Right ventricle myocardium superior (tissue), 1 donor: ENCODE data around the gene HEY2. TPM values are rescaled to one million over a fixed set of nuclear protein-coding genes. Genes with fewer than 3 reads are reported as not detected.
"Not testable (repeated sequence)": the region's sequence is repeated elsewhere in the genome, so short reads cannot be mapped to it uniquely, and the experiment has no call there.

ENCODE experiments used
- ATAC-seq: fragments of 200-7000 bp; cut with Tn5 transposase; one replicate; pipeline ENCODE4 v1.9.1; 2020; ENCODE audit warnings: mild to moderate bottlenecking; ENCODE audit not compliant: poor library complexity
- DNase-seq: peaks from one replicate; pipeline ENCODE4 v3.0.0-alpha.2; 2020
- intact Hi-C: fragments of 100-400 bp; cut with DNase I; formaldehyde crosslinking; loops from one replicate; pipeline ENCODE4 v1.11.2; 2022
- total RNA-seq: library from RNA; stranded (reverse); fragmentation: NEBNext Ultra II Directional; extraction: Animal tissue kit (Norgen Biotek cat#: 25700); gene quantifications from one replicate; pipeline ENCODE4 v1.2.1, GENCODE V29; 2021
- donor health status: DM: no; HTN: yes; CAD: no; lungs with severe emphysema.

HEY2 gene
- total RNA-seq, 1 donor from 2014 or later, result 60.6 TPM

DNA sequence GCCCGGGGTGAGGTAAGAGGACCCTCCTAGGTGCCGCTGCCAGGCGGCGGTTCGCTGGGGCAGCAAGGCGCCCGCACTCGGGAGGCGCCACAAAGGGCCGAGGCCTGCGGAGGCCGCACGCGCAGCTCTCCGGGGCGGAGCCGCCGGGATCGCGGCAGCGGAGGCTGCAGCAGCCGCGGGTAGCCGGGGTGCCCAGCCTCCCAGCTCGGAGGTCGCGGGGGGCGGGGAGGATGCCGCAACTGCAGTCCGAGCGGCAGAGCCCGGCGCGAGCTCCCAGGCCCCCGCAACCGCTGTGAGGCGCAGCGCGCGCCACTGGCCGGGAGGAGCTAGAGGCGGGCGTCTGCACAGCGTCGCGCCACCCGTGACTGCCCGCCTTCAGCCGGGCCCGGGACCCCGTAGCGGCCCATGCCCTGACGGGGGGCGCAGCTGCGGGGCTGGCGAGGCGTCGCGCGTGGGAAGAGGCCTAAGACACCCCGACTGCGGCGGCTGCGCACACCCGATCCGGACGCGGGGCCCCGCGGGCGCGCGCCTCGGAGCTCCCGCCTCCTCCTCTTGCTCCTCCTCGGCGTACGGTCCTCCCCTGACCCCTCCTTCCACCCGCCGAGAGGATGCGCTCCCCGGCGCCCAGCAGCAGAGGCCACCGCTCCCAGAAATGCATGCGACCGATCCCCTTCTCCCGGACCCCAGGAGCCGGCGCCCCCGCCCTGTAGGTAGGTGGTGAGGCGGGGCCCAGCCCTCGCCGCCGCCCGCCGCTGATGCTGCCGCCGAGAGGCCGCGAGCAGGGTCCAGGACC lies 41.1 kb downstream of the HEY2 start, which contains the start of gene NCOA7:
NCOA7 (plus strand) TSS at position 603 of the 793 bp plus-strand sequence. CDS start 24,395 bp downstream, outside the sequence.
- peak; percentile 94 for ATAC-seq
- intact Hi-C loops, result no loop called here
- peak; percentile 89 for DNase-seq

DNA sequence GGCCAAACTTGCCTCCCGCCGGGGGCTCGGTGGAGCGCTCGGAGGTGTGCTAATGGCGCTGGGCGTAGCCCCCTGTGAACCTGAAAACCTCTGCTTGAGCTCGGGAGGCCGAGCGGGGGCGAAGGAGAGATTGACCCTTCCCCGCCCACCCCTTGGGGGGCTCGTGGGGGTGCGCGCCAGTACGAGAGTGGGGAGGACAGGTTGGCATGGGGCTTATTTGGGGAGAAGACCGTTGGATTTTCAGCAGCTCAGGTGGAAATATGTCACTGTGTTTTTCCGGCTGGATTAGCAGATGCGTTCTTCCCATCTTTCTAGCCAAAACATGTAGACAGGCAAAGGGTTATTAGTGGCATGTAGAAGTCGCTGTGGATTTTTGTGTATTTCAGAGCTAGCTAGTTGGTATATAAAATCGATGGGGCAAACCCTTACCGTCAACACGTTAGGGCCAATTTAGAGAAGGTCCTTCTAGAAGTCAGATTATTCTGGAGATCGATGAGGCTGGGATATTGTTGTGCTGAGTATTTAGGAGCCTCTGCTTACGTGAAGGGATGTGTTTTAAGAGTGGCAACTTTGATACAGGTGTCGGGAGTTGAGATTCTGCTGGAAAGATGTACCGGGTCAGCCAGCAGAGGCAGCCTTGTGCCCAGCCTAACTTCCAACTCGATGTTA lies 41.9 kb downstream of the HEY2 start:
- intact Hi-C loops, result no loop called here
- DNase-seq (peak; percentile 53), ATAC-seq (peak; percentile 56)

- no peak for DNase-seq
- no peak for ATAC-seq
- intact Hi-C loops, result no loop called here
Observed at GRCh38 chr6:125791820-125792165, 42.4 kb downstream of the HEY2 start.

DNA sequence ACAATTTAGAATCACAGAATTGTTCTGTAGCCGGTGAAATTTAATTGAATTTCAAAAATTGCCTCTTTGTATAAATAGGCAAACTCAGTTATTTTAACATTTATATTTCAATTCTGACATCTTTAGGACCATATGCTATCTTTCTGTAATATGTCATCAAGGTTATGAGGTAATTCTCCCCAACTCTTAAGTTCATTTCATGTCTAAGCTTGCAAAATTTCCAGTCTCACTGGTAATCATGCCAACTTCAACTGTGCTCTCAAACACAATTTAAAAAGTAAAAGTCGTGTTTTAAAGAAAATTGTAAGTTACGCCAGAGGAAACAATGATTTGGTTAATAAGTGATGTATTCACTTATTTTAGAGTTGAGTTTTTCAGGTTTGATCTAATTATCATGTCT lies 42.7 kb downstream of the HEY2 start:
- DNase-seq, result no peak
- ATAC-seq, result no peak
- intact Hi-C loops, result no loop called here

DNA sequence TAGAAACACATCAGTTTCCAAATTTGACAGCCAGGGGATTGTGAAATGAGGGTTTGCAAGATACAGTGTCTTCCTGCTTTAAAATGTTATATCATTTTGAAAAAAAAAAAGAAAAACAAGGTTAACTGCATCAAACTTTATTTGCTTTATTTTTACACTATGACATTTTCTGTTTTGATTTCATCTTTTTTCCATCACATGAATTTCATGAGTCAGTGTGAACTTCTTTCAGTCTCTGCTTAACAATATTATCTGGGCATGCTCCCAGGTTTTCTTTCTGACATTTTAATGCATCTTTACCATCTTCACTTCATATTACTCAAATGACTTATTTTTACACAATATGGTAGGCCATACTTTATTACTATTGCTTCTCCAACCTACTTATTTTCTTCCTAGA lies 43.2 kb downstream of the HEY2 start:
- intact Hi-C loops, result no loop called here
- ATAC-seq, result no peak

GRCh38 chr6:125793280-125793679 lies 43.8 kb downstream of the HEY2 start:
- ATAC-seq, result no peak
- no peak for DNase-seq
- intact Hi-C loops, result no loop called here

More for the DNA sequence above, 43.2 kb downstream of the HEY2 start:
- DNase-seq, result no peak

GRCh38 chr6:125793863-125794262 lies 44.4 kb downstream of the HEY2 start:
- ATAC-seq, result no peak
- intact Hi-C loops, result no loop called here
- DNase-seq, result no peak

GRCh38 chr6:125794342-125795137 lies 45.1 kb downstream of the HEY2 start:
- ATAC-seq (no peak), DNase-seq (no peak)
- intact Hi-C loops, result loop anchor here (5.0 kb wide), 1 partner anchor 163 kb away; the partner anchor contains the start of gene HINT3

- DNase-seq, result no peak
- intact Hi-C loops, result loop anchor here (5.0 kb wide), 1 partner anchor 162 kb away; the partner anchor contains the start of gene HINT3
- ATAC-seq, result no peak
Observed at GRCh38 chr6:125795301-125795700, 45.9 kb downstream of the HEY2 start.

- DNase-seq (no peak), ATAC-seq (no peak)
- intact Hi-C loops, result loop anchor here (5.0 kb wide), 1 partner anchor 160 kb away; the partner anchor contains the start of gene HINT3
Observed at GRCh38 chr6:125797120-125797885, 47.9 kb downstream of the HEY2 start.

- intact Hi-C loops, result loop anchor here (5.0 kb wide), 1 partner anchor 159 kb away; the partner anchor contains the start of gene HINT3
- DNase-seq (no peak), ATAC-seq (no peak)
Observed at GRCh38 chr6:125797886-125798444, 48.5 kb downstream of the HEY2 start.

- DNase-seq, result no peak
- intact Hi-C loops, result loop anchor here (5.0 kb wide), 1 partner anchor 158 kb away; the partner anchor contains the start of gene HINT3
- no peak for ATAC-seq
Observed at GRCh38 chr6:125798734-125799508, 49.5 kb downstream of the HEY2 start.

DNA sequence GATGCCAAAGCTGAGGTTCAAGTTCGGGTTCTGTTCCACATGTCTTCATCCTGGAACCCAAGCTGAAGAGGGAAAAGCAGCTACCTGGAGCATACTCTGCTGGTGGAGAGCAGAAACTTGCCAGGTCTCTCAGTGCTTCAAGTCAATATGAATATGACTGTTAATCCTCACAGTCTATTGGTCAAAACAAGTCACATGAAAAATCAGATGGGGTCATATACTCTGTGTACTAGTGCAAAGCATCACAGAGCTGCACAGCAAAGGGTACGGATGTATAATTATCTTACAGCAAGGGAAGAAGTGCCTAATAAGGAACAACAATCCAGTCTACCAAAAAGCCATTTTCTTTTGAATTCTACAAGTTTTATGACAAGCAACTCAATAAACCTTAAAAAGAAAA lies 53.0 kb downstream of the HEY2 start:
- intact Hi-C loops, result no loop called here
- DNase-seq, result no peak
- no peak for ATAC-seq

- intact Hi-C loops, result no loop called here
- ATAC-seq, result peak; percentile 58
- no peak for DNase-seq
Observed at GRCh38 chr6:125802943-125803377, 53.5 kb downstream of the HEY2 start.

DNA sequence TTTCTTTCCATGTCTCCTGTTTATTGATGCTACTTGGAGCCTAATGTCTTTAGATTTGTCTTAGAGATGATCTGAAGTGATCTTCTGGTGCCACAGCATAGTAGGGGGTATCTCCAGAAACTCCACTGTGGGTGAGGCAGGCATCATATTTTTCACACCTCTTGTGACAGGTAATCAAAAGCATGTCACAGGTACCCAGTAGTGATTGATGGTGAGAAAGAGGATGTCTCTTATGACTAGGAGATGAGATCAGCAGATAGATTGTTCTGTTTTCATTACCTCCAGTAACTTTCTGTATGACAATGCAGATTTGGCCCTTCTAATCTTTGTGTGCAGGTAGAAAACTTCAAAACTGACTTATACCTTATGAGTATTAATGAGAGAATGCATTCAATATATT lies 54.8 kb downstream of the HEY2 start:
- intact Hi-C loops, result no loop called here
- no peak for DNase-seq
- ATAC-seq, result no peak

DNA sequence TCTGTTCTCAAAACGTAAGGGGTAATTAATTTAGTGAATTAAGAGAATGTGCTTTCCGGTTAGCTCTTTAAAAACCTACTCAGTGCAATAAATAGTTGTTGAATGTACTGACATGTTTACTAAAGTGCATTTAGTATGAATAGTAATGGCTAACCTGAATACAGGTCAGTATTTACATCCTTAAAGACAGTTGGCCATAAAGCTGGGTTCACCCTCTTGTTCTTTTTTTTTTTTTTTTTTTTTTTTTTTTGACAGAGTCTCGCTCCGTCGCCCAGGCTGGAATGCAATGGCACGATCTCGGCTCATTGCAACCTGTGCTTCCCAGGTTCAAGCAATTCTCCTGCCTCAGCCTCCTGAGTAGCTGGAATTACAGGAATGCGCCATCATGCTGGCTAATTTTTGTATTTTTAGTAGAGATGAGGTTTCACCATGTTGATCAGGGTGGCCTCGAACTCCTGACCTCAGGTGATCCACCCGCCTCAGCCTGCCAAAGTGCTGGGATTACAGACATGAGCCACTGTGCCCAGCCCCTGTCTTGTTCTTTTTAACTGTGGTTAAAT lies 55.5 kb downstream of the HEY2 start:
- ATAC-seq, DNase-seq, intact Hi-C loops: not testable (repeated sequence)

DNA sequence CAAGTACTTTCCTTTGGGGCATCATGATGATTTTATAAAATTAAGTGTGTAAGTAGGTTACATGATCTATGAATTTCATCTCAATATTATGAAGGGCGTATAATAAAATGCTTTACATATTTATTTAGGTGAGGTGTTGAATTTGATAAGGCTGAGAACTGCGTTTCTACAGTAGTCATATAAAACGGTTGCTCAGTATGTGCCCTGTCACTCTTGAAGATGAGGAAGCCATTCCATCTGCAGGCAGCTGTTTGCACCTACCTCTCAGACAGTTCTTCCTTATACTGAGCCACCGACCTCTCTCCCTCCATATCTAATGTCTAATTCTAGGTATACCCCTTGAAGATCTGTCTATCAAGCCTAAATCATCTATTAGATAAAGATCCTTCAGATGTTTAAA lies 57.4 kb downstream of the HEY2 start:
- DNase-seq (no peak), ATAC-seq (no peak)
- intact Hi-C loops, result no loop called here
